Prostate gland (tissue), 2 donors: Measurements from ENCODE around the gene MYO5B.

Source experiments
- CTCF ChIP-seq, 4 experiments: fragments of 200-600 bp in 2 of 4; fragments of 450-650 bp in 2 of 4; sonication (generic) in 2 of 4; IDR thresholded peaks; 1 replicate in 3 of 4; 2 replicates in 1 of 4; pipeline ENCODE4 v1.5.1; 2016 to 2019; ENCODE audit warnings: antibody characterized with exemption in 4 of 4, mild to moderate bottlenecking in 2 of 4, moderate library complexity in 2 of 4
- POLR2A ChIP-seq: fragments of 450-650 bp; IDR thresholded peaks from one replicate; pipeline ENCODE4 v1.6.1; 2016; ENCODE audit warnings: antibody characterized with exemption, mild to moderate bottlenecking
- POLR2AphosphoS5 ChIP-seq: sonication (generic); formaldehyde crosslinking; IDR thresholded peaks from one replicate; pipeline ENCODE4 v1.6.1; 2017; ENCODE audit warnings: antibody characterized with exemption

- TF ChIP-seq CTCF (IDR thresholded peaks at IDR 0.05) (no peak), POLR2AphosphoS5 (peak; percentile 80), POLR2A (no peak)
Measured at GRCh38 chr18:50158866-50159653, 35.9 kb downstream of the MYO5B start.
